OCI-LY1 (cell line): ENCODE measurements around the gene DNHD1.

Experiments used
- H2AFZ ChIP-seq: fragments of 200-600 bp; sonication (generic), shearing (Covaris generic); 2 replicates; pipeline ENCODE4 v1.6.0; 2014; ENCODE audit warnings: antibody characterized with exemption, mild to moderate bottlenecking, low read length
- H3F3A ChIP-seq: fragments of 200-600 bp; sonication (generic), shearing (Covaris generic); 2 replicates; pipeline ENCODE4 v1.6.0; 2014; ENCODE audit warnings: mild to moderate bottlenecking, antibody characterized with exemption, low read length, moderate library complexity; ENCODE audit not compliant: insufficient read depth
- H3K27ac ChIP-seq: fragments of 200-600 bp; sonication (generic); 2 replicates; pipeline ENCODE4 v1.5.1; 2014; ENCODE audit warnings: low read length, mixed run types, mild to moderate bottlenecking, low read depth; ENCODE audit not compliant: poor library complexity, severe bottlenecking
- H3K27me3 ChIP-seq: fragments of 200-600 bp; sonication (generic); 2 replicates; pipeline ENCODE4 v1.6.0; 2014; ENCODE audit warnings: antibody characterized with exemption, mild to moderate bottlenecking, low read length, moderate library complexity; ENCODE audit not compliant: insufficient read depth
- H3K36me3 ChIP-seq: fragments of 200-600 bp; sonication (generic); 2 replicates; pipeline ENCODE4 v1.6.1; 2014; ENCODE audit warnings: mild to moderate bottlenecking, antibody characterized with exemption, low read length, moderate library complexity, mixed read lengths; ENCODE audit not compliant: insufficient read depth
- H3K4me1 ChIP-seq: fragments of 200-600 bp; sonication (generic); 2 replicates; pipeline ENCODE4 v1.5.1; 2014; ENCODE audit warnings: mild to moderate bottlenecking, low read length, moderate library complexity; ENCODE audit not compliant: insufficient read depth, severe bottlenecking
- H3K4me2 ChIP-seq: fragments of 200-600 bp; sonication (generic), shearing (Covaris generic); 2 replicates; pipeline ENCODE4 v1.6.1; 2014; ENCODE audit warnings: low read length
- H3K4me3 ChIP-seq: fragments of 200-600 bp; sonication (generic); 2 replicates; pipeline ENCODE4 v1.5.1; 2014; ENCODE audit warnings: low read length, low read depth, mild to moderate bottlenecking, mixed read lengths; ENCODE audit not compliant: poor library complexity, severe bottlenecking
- H3K79me2 ChIP-seq: fragments of 200-600 bp; shearing (Covaris generic); 2 replicates; pipeline ENCODE4 v1.6.1; 2016; ENCODE audit warnings: mixed run types, low read length, mixed read lengths; ENCODE audit not compliant: insufficient read depth
- H3K9ac ChIP-seq: fragments of 200-600 bp; sonication (generic), shearing (Covaris generic); 2 replicates; pipeline ENCODE4 v1.6.1; 2014; ENCODE audit warnings: mild to moderate bottlenecking, low read length, mixed read lengths
- H3K9me2 ChIP-seq: fragments of 200-600 bp; sonication (generic), shearing (Covaris generic); 2 replicates; pipeline ENCODE4 v1.6.1; 2014; ENCODE audit warnings: low read depth, mild to moderate bottlenecking, low read length, mixed read lengths
- H3K9me3 ChIP-seq: fragments of 200-600 bp; shearing (Covaris generic); 2 replicates; pipeline ENCODE4 v1.6.1; 2014; ENCODE audit warnings: low read length, mixed read lengths
- H4K20me1 ChIP-seq: fragments of 200-600 bp; sonication (generic), shearing (Covaris generic); 2 replicates; pipeline ENCODE4 v1.6.0; 2016; ENCODE audit warnings: mild to moderate bottlenecking, low read length; ENCODE audit not compliant: insufficient read depth
- CTCF ChIP-seq: fragments of 200-600 bp; sonication (generic), shearing (Covaris generic); IDR thresholded peaks from 2 replicates; pipeline ENCODE4 v1.5.1; 2017; ENCODE audit warnings: mild to moderate bottlenecking, antibody characterized with exemption, low read length, moderate library complexity, mixed read lengths
- EZH2 ChIP-seq: fragments of 200-600 bp; sonication (generic), shearing (Covaris generic); IDR thresholded peaks from 2 replicates; pipeline ENCODE4 v1.8.0; 2017; ENCODE audit warnings: borderline replicate concordance, mixed run types, mild to moderate bottlenecking, antibody characterized with exemption, low read length, moderate library complexity, mixed read lengths

DNHD1 gene

DNA sequence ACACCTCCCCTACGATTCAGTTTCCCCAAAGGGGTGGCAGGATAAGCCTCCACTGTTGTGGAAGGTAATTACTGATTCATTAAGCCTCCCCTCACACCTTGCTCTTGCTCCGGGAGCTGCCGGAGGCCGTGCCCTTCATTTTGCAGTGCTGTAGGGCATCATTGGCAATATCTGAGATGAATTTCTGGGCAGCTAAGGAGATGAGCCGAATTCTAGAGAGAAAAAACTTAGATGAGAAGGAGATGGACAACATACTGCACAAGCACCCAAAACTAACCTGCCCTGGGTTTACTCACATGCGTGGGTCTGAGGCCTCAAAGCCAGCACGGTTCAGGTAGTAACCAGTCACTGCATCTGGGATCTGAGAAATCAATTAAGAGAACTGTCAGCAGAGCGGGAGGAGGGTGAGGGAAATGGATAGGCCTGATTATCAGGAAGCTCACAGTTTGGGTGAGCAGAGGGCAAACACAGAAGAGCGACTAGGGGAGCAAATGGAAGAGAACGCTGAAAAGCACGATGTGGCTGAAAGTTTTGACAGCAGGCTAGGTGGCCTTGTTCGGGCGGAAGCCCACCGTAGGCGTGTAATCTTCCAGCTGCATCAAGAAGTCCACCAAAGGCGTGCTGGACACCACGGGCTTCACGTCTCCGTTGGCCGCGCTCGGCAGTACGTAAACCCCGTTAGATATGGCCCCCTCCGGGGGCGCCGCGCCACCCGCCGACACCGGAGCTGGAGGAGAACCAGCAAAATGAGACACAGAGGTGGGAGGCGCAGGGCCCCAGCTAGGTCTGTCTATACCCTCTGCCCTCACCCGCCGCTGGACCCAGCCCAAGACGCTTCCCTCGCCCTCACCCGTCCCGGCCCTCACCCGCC lies 114.2 kb downstream of the DNHD1 start:
- Histone ChIP-seq H3F3A (peaks cover 4% of the 10 kb centered on the region; the same call in 1 of the 2 replicates), H3K79me2 (no peaks in the 10 kb centered on the region; the same call in 1 of the 2 replicates), H4K20me1 (no peaks in the 10 kb centered on the region), H3K4me2 (peak overlapping the region; percentile 77), H3K36me3 (peaks cover 45% of the 10 kb centered on the region), H3K9me2 (no peaks in the 10 kb centered on the region), H3K27me3 (no peaks in the 10 kb centered on the region), H3K4me1 (peaks cover 31% of the 10 kb centered on the region), H3K9ac (peak overlapping the region; percentile 89), H3K4me3 (peak overlapping the region; percentile 91), H3K27ac (no peak overlapping the region), H3K9me3 (no peaks in the 10 kb centered on the region), H2AFZ (no peak overlapping the region)
- no peak for TF ChIP-seq EZH2
- TF ChIP-seq CTCF, result no peak

- Histone ChIP-seq H3K4me2 (peak overlapping the region; percentile 87), H3K9me2 (no peaks in the 10 kb centered on the region), H2AFZ (no peak overlapping the region), H4K20me1 (no peaks in the 10 kb centered on the region), H3K4me1 (peaks cover 26% of the 10 kb centered on the region), H3K36me3 (peaks cover 45% of the 10 kb centered on the region), H3K4me3 (peak overlapping the region; percentile 91), H3K9ac (peak overlapping the region; percentile 89), H3F3A (peaks cover 4% of the 10 kb centered on the region; the same call in 1 of the 2 replicates), H3K27me3 (no peaks in the 10 kb centered on the region), H3K79me2 (no peaks in the 10 kb centered on the region; the same call in 1 of the 2 replicates), H3K27ac (no peak overlapping the region), H3K9me3 (no peaks in the 10 kb centered on the region)
- TF ChIP-seq EZH2, result no peak
- TF ChIP-seq CTCF, result no peak
Measured at GRCh38 chr11:6611963-6612212, 114.8 kb downstream of the DNHD1 start.

DNA sequence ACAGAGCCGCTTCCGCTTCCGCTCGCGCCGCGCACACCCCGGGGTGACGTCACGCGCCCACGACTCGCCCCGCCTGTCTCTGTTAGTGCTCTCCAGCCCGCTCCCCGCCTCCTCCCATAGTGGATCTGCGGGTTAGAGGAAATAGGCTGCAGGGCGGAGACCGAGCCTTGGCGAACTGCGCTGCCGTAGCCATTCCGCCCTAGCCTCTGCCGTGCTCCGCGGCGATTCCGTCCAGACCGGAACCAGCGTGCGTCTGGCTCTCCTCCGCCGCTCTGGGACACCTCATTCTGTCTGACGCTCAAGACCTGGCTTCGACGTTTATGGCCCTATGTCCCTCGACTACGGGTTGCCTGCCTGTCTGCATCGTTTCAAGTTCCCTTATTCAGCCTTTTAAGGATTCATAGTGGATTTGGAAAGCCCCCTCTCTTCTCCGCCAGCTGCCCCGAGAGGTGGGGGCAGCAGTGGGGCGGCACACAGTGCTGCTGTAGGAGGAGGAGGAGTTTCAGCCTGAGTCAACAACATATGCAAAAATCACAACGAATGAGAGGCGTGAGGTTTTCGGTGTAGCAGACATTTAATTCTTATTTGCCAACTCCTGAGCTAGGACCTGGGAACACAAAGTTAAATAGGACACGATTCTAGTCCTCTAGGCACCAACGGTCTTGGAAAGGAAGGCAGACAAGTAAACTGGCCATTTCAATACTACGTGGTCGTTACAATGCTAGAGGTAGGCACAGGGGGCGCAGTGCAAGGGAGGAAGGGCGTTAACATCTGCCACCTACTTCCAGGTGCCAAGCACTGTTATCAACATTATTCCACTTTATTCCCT lies 115.3 kb downstream of the DNHD1 start, which contains the start of gene TAF10:
TSS of gene TAF10 (minus strand) at position 4 of the 829 bp plus-strand sequence. CDS start 27 bp downstream, outside the sequence.
- H3K79me2 ChIP-seq, result no peaks in the 10 kb centered on the region; the same call in 1 of the 2 replicates
- peaks cover 44% of the 10 kb centered on the region for H3K36me3 ChIP-seq
- peaks cover 2% of the 10 kb centered on the region; the same call in 1 of the 2 replicates for H3F3A ChIP-seq
- peak within 1 kb of the TSS; percentile 89 for H3K9ac ChIP-seq
- peak within 1 kb of the TSS; percentile 87 for H3K4me2 ChIP-seq
- peaks cover 20% of the 10 kb centered on the region for H3K4me1 ChIP-seq
- no peak within 1 kb of the TSS for H2AFZ ChIP-seq
- H3K9me2 ChIP-seq, result no peaks in the 10 kb centered on the region
- H3K27me3 ChIP-seq, result no peaks in the 10 kb centered on the region
- H4K20me1 ChIP-seq, result no peaks in the 10 kb centered on the region
- peak within 1 kb of the TSS; percentile 91 for H3K27ac ChIP-seq
- peak; percentile 85 for TF ChIP-seq CTCF
- no peak for TF ChIP-seq EZH2
- H3K9me3 ChIP-seq, result no peaks in the 10 kb centered on the region
- H3K4me3 ChIP-seq, result peak within 1 kb of the TSS; percentile 91
